Thyroid gland (tissue), 4 donors: Measurements from ENCODE around the gene MARK4.
"Not testable (repeated sequence)": the region's sequence is repeated elsewhere in the genome, so short reads cannot be mapped to it uniquely, and the experiment has no call there.

Experiments
- POLR2A ChIP-seq, 2 donors: fragments of 450-650 bp; IDR thresholded peaks; one replicate each; pipeline ENCODE4 v1.6.1; 2017; ENCODE audit warnings: antibody characterized with exemption in 2 of 2, mild to moderate bottlenecking in 2 of 2, moderate library complexity in 1 of 2
- TF ChIP-seq, protein P1 (sequence below), 6 experiments: fragments of 200-600 bp in 3 of 6; fragments of 450-650 bp in 3 of 6; sonication (generic) in 3 of 6; IDR thresholded peaks; one replicate each; pipeline ENCODE4 v1.5.1; 2016 to 2019; ENCODE audit warnings: antibody characterized with exemption in 6 of 6, mild to moderate bottlenecking in 2 of 6, inconsistent platforms in 1 of 6, moderate library complexity in 1 of 6

GRCh38 chr19:45312285-45312684, 61.2 kb downstream of the MARK4 start:
- TF ChIP-seq, protein P1, sequence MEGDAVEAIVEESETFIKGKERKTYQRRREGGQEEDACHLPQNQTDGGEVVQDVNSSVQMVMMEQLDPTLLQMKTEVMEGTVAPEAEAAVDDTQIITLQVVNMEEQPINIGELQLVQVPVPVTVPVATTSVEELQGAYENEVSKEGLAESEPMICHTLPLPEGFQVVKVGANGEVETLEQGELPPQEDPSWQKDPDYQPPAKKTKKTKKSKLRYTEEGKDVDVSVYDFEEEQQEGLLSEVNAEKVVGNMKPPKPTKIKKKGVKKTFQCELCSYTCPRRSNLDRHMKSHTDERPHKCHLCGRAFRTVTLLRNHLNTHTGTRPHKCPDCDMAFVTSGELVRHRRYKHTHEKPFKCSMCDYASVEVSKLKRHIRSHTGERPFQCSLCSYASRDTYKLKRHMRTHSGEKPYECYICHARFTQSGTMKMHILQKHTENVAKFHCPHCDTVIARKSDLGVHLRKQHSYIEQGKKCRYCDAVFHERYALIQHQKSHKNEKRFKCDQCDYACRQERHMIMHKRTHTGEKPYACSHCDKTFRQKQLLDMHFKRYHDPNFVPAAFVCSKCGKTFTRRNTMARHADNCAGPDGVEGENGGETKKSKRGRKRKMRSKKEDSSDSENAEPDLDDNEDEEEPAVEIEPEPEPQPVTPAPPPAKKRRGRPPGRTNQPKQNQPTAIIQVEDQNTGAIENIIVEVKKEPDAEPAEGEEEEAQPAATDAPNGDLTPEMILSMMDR (IDR thresholded peaks at IDR 0.05): not testable (repeated sequence)
- not testable (repeated sequence) for TF ChIP-seq POLR2A (IDR thresholded peaks at IDR 0.05)
